ENCODE data around the gene SDCBP2. TPM values are rescaled to one million over a fixed set of nuclear protein-coding genes. Genes with fewer than 3 reads are reported as not detected.
"Not testable (repeated sequence)": the region's sequence is repeated elsewhere in the genome, so short reads cannot be mapped to it uniquely, and the experiment has no call there.

The SDCBP2 gene
- total and polyA plus RNA-seq, 2 of the 4 experiments (the other 2 are of a cell fraction): 0.54 to 1.3 TPM

DNA sequence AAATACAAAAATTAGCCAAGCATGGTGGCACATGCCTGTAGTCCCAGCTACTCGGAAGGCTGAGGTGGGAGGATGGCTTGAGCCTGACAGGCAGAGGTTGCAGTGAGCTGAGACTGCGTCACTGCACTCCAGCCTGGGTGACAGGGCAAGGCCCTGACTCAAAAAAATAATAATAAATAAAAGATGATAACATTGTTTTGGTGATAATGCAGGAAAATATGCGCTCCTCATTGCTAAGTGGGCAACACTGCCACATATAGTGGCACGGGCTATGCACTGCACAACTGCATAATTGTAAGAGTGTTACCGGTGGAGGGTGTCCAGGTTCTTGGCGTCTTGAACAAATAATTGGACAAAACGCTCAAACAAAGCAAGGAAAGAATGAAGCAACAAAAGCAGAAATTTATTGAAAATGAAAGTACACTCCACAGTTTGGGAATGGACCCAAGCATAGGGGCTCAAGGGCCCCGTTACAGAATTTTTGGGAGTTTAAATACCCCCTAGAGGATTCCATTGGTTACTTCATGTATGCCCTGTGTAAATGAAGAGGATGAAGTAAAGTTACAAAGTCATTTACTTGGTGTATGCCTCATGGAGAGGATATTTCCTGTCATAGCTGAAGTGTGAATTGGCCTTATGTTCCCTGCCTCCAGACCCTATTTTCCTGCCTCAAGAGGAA is 14.6 kb upstream of the SDCBP2 start:
- H3K9ac ChIP-seq (ENCODE audit: low read depth, low read length); H3K36me3 ChIP-seq (ENCODE audit: control insufficient read depth, insufficient read depth, low read length); H3K4me2 ChIP-seq (ENCODE audit: low read depth, low read length); H4K8ac ChIP-seq (ENCODE audit: low read depth in 2 of 2, low read length in 2 of 2); dilution Hi-C loops (cut with HindIII; ENCODE audit: low sequenced_read_pairs, unreplicated experiment); H4K20me1 ChIP-seq (ENCODE audit: insufficient read depth, low read length); H3K27me3 ChIP-seq (ENCODE audit: control insufficient read depth, insufficient read depth, low read length); H3K4me3 ChIP-seq (ENCODE audit: insufficient read depth, low read depth, low read length); H4K91ac ChIP-seq (ENCODE audit: insufficient read depth, low read depth, low read length); H3K14ac ChIP-seq (replicated peaks; ENCODE audit: low read depth, low read length); H2AK5ac ChIP-seq (ENCODE audit: low read depth, low read length); H2BK120ac ChIP-seq (ENCODE audit: low read depth, low read length); H3K56ac ChIP-seq (ENCODE audit: extremely low read depth, insufficient read depth, low read length); DNase-seq; H4K5ac ChIP-seq (ENCODE audit: low read depth, low read length); intact Hi-C loops (cut with micrococcal nuclease); H3K27ac ChIP-seq (ENCODE audit: insufficient read depth, low read length); H3K4ac ChIP-seq (ENCODE audit: low read depth, low read length); POLR2A ChIA-PET (ENCODE audit: unreplicated experiment); BruUV-seq (replicated peaks); H3K9me3 ChIP-seq (ENCODE audit: control insufficient read depth, insufficient read depth, low read length); H2AK9ac ChIP-seq (replicated peaks; ENCODE audit: low read depth, low read length, poor library complexity); H2BK15ac ChIP-seq (ENCODE audit: low read depth, low read length); H3K23ac ChIP-seq (ENCODE audit: low read depth, low read length); H2BK20ac ChIP-seq (ENCODE audit: low read depth, low read length); H2AFZ ChIP-seq (replicated peaks; ENCODE audit: low read length, poor library complexity): not testable (repeated sequence)
- WGBS, 2 experiments (ENCODE audit: extremely low coverage in 2 of 2, insufficient read length in 1 of 2): 87% methylated on average over 3 of the region's 8 CpGs; no CpG with 5 or more reads in 1 of the 2 experiments
- H3K4me1 ChIP-seq (ENCODE audit: control insufficient read depth, insufficient read depth, low read length): peaks cover 16% of the 10 kb centered on the region
- H3K9me1 ChIP-seq (ENCODE audit: insufficient read depth, low read length): peaks cover 21% of the 10 kb centered on the region
- in situ Hi-C loops (cut with MboI; ENCODE audit: low sequenced_read_pairs): loop anchor here (25.0 kb wide), 1 partner anchor 494 kb away; no protein-coding TSS in a partner anchor
- CTCF ChIA-PET: interaction anchor here (1.4 kb wide), 1 partner anchor 28 kb away, joined by 3 read pairs; no protein-coding TSS in a partner anchor
- TF ChIP-seq, protein P1, sequence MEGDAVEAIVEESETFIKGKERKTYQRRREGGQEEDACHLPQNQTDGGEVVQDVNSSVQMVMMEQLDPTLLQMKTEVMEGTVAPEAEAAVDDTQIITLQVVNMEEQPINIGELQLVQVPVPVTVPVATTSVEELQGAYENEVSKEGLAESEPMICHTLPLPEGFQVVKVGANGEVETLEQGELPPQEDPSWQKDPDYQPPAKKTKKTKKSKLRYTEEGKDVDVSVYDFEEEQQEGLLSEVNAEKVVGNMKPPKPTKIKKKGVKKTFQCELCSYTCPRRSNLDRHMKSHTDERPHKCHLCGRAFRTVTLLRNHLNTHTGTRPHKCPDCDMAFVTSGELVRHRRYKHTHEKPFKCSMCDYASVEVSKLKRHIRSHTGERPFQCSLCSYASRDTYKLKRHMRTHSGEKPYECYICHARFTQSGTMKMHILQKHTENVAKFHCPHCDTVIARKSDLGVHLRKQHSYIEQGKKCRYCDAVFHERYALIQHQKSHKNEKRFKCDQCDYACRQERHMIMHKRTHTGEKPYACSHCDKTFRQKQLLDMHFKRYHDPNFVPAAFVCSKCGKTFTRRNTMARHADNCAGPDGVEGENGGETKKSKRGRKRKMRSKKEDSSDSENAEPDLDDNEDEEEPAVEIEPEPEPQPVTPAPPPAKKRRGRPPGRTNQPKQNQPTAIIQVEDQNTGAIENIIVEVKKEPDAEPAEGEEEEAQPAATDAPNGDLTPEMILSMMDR (conservative IDR thresholded peaks at IDR 0.05; ENCODE audit: low read depth, low read length): 0 out of 2 replicates have a peak, but pooled peaks have one; percentile 1
- peak overlapping the region; percentile 64; the same call in 1 of the 2 replicates for H3K18ac ChIP-seq (ENCODE audit: low read depth, low read length)
- H3K79me1 ChIP-seq (ENCODE audit: low read depth in 1 of 2, low read length in 2 of 2): peaks cover 0 to 40% of the 10 kb centered on the region in 2 experiments; a peak in 2 of 4 replicates
- ATAC-seq (ENCODE audit: low read depth): peak; percentile 40; the same call in 1 of the 2 replicates
- peak overlapping the region; percentile 72 for H2BK5ac ChIP-seq (ENCODE audit: low read depth, low read length, poor library complexity, severe bottlenecking)

Measured in IMR-90 (cell line).